HL-60 (cell line): ENCODE data around the gene CDC7.
"Not testable (repeated sequence)": the region's sequence is repeated elsewhere in the genome, so short reads cannot be mapped to it uniquely, and the experiment has no call there.

Source experiments
- DNase-seq, 2 experiments: peaks; one replicate each; pipeline ENCODE4 v3.0.0-alpha.2; 2010 to 2020; ENCODE audit warnings: low read depth in 1 of 2, low spot score in 1 of 2
- H3K27ac ChIP-seq: fragments of 250-450 bp; sonication (Bioruptor Pico); replicated peaks from 2 replicates; pipeline ENCODE4 v1.5.1; 2020; ENCODE audit warnings: mild to moderate bottlenecking, moderate library complexity
- H3K27me3 ChIP-seq: fragments of 250-450 bp; sonication (Bioruptor Pico); 2 replicates; pipeline ENCODE4 v1.5.1; 2021; ENCODE audit warnings: mild to moderate bottlenecking, moderate library complexity; ENCODE audit not compliant: insufficient read depth, poor library complexity, severe bottlenecking
- H3K4me3 ChIP-seq: replicated peaks from 2 replicates; pipeline ENCODE4 v1.5.1; 2011; ENCODE audit warnings: mild to moderate bottlenecking, control low read depth, low read length; ENCODE audit not compliant: insufficient read depth
- GABPA ChIP-seq: IDR thresholded peaks from 2 replicates; pipeline ENCODE4 v1.6.1; 2012; ENCODE audit warnings: low read depth
- POLR2AphosphoS5 ChIP-seq: IDR thresholded peaks from 2 replicates; pipeline ENCODE4 v1.6.1; 2012; ENCODE audit warnings: low read depth
- SPI1 ChIP-seq: IDR thresholded peaks from 2 replicates; pipeline ENCODE4 v1.6.1; 2012; ENCODE audit warnings: low read depth, mild to moderate bottlenecking, borderline replicate concordance
- TF ChIP-seq, protein P1 (sequence below): IDR thresholded peaks from one replicate; pipeline ENCODE4 v1.5.1; 2011; ENCODE audit warnings: low read length, control low read depth, inconsistent platforms; ENCODE audit not compliant: insufficient read depth
- TF ChIP-seq, protein P2 (sequence below): IDR thresholded peaks from 2 replicates; pipeline ENCODE4 v1.6.1; 2012; ENCODE audit warnings: low read depth; ENCODE audit not compliant: insufficient replicate concordance

CDC7 gene

GRCh38 chr1:91455896-91456295 is 44.8 kb upstream of the CDC7 start:
- TF ChIP-seq, protein P1, sequence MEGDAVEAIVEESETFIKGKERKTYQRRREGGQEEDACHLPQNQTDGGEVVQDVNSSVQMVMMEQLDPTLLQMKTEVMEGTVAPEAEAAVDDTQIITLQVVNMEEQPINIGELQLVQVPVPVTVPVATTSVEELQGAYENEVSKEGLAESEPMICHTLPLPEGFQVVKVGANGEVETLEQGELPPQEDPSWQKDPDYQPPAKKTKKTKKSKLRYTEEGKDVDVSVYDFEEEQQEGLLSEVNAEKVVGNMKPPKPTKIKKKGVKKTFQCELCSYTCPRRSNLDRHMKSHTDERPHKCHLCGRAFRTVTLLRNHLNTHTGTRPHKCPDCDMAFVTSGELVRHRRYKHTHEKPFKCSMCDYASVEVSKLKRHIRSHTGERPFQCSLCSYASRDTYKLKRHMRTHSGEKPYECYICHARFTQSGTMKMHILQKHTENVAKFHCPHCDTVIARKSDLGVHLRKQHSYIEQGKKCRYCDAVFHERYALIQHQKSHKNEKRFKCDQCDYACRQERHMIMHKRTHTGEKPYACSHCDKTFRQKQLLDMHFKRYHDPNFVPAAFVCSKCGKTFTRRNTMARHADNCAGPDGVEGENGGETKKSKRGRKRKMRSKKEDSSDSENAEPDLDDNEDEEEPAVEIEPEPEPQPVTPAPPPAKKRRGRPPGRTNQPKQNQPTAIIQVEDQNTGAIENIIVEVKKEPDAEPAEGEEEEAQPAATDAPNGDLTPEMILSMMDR: no peak
- TF ChIP-seq, protein P2, sequence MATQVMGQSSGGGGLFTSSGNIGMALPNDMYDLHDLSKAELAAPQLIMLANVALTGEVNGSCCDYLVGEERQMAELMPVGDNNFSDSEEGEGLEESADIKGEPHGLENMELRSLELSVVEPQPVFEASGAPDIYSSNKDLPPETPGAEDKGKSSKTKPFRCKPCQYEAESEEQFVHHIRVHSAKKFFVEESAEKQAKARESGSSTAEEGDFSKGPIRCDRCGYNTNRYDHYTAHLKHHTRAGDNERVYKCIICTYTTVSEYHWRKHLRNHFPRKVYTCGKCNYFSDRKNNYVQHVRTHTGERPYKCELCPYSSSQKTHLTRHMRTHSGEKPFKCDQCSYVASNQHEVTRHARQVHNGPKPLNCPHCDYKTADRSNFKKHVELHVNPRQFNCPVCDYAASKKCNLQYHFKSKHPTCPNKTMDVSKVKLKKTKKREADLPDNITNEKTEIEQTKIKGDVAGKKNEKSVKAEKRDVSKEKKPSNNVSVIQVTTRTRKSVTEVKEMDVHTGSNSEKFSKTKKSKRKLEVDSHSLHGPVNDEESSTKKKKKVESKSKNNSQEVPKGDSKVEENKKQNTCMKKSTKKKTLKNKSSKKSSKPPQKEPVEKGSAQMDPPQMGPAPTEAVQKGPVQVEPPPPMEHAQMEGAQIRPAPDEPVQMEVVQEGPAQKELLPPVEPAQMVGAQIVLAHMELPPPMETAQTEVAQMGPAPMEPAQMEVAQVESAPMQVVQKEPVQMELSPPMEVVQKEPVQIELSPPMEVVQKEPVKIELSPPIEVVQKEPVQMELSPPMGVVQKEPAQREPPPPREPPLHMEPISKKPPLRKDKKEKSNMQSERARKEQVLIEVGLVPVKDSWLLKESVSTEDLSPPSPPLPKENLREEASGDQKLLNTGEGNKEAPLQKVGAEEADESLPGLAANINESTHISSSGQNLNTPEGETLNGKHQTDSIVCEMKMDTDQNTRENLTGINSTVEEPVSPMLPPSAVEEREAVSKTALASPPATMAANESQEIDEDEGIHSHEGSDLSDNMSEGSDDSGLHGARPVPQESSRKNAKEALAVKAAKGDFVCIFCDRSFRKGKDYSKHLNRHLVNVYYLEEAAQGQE: no peak
- TF ChIP-seq GABPA (no peak), SPI1 (no peak), POLR2AphosphoS5 (no peak)
- no peak overlapping the region for H3K4me3 ChIP-seq
- DNase-seq: no peak

GRCh38 chr1:91465350-91465749 is 35.3 kb upstream of the CDC7 start:
- H3K4me3 ChIP-seq, H3K27me3 ChIP-seq, H3K27ac ChIP-seq, DNase-seq: not testable (repeated sequence)

More at GRCh38 chr1:91455896-91456295, 44.8 kb upstream of the CDC7 start:
- Histone ChIP-seq H3K27me3 (peaks cover 7% of the 10 kb centered on the region), H3K27ac (no peak overlapping the region)

GRCh38 chr1:91476533-91477217 is 24.0 kb upstream of the CDC7 start:
- TF ChIP-seq GABPA: no peak
- no peak for TF ChIP-seq POLR2AphosphoS5
- TF ChIP-seq, protein P1: no peak
- TF ChIP-seq, protein P2: no peak
- no peak for TF ChIP-seq SPI1
- H3K27me3 ChIP-seq: no peaks in the 10 kb centered on the region
- no peak for DNase-seq
- no peak overlapping the region for H3K4me3 ChIP-seq
- H3K27ac ChIP-seq: no peak overlapping the region

DNA sequence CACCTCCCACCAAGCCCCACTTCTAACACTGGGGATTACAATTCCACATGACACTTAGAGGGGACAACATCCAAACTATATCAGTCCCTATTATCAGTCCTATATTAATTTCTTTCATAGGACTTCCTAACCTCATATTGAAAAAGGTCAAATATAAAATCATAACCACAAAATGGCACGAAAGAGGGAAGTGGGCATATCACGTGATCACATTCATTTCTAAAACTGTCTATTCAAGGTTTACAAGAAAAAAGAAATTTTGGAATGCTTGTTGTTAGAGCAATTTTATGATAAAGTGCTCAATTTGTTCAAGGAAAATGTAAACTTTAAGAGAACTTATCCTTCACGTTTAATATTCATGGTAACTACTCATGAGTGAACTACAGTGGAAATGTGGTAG is 13.2 kb upstream of the CDC7 start:
- TF ChIP-seq, protein P1: no peak
- TF ChIP-seq, protein P2: no peak
- TF ChIP-seq POLR2AphosphoS5 (no peak), GABPA (no peak), SPI1 (peak; percentile 82)
- Histone ChIP-seq H3K27ac (no peak overlapping the region), H3K27me3 (no peaks in the 10 kb centered on the region), H3K4me3 (no peak overlapping the region)
- DNase-seq: peak in 1 of 2 experiments; percentile 2
